Fibroblast of skin of left biceps (primary cell): ENCODE measurements around the gene ARRB2.
A peak's percentile ranks its signal among the peaks of the same experiment; 100 is the strongest.
"Not testable (repeated sequence)": the region's sequence is repeated elsewhere in the genome, so short reads cannot be mapped to it uniquely, and the experiment has no call there.

Experiments used
- DNase-seq, 2 experiments: peaks; one replicate each; pipeline ENCODE4 v3.0.0-alpha.2; 2013; ENCODE audit warnings: low read depth in 2 of 2

The ARRB2 gene

GRCh38 chr17:4709794-4710692 is at the start of gene ARRB2:
TSS of gene ARRB2 (plus strand) at chr17:4710632. CDS start at chr17:4710722, 90 bp downstream.
- peak; percentile 95 to 97 for DNase-seq

GRCh38 chr17:4663711-4664110 is 46.7 kb upstream of the ARRB2 start:
- DNase-seq, result no peak

GRCh38 chr17:4664230-4664629 is 46.2 kb upstream of the ARRB2 start:
- DNase-seq, result no peak

GRCh38 chr17:4665027-4665426 is 45.4 kb upstream of the ARRB2 start:
- DNase-seq, result no peak

GRCh38 chr17:4666296-4666695 is 44.1 kb upstream of the ARRB2 start:
- no peak for DNase-seq

- no peak for DNase-seq
These were observed 43.3 kb upstream of the ARRB2 start for GRCh38 chr17:4667166-4667565.

GRCh38 chr17:4672055-4672630 is 38.3 kb upstream of the ARRB2 start:
- DNase-seq, result no peak

GRCh38 chr17:4672751-4673150 is 37.7 kb upstream of the ARRB2 start:
- DNase-seq, result no peak

- no peak for DNase-seq
These were observed 37.3 kb upstream of the ARRB2 start for GRCh38 chr17:4673169-4673568.

- no peak for DNase-seq
These were observed 36.3 kb upstream of the ARRB2 start for GRCh38 chr17:4673986-4674684.

- no peak for DNase-seq
These were observed 35.8 kb upstream of the ARRB2 start for GRCh38 chr17:4674685-4674998.

GRCh38 chr17:4675791-4676190 is 34.6 kb upstream of the ARRB2 start:
- DNase-seq, result no peak

GRCh38 chr17:4676791-4677190 is 33.6 kb upstream of the ARRB2 start:
- DNase-seq, result no peak

- DNase-seq, result peak; percentile 4 to 17
These were observed 31.9 kb upstream of the ARRB2 start for GRCh38 chr17:4678448-4679026.

GRCh38 chr17:4679658-4680057 is 30.8 kb upstream of the ARRB2 start:
- no peak for DNase-seq

GRCh38 chr17:4683739-4684138 is 26.7 kb upstream of the ARRB2 start:
- not testable (repeated sequence) for DNase-seq

- not testable (repeated sequence) for DNase-seq
These were observed 20.6 kb upstream of the ARRB2 start for GRCh38 chr17:4689872-4690271.

- no peak for DNase-seq
These were observed 19.7 kb upstream of the ARRB2 start for GRCh38 chr17:4690745-4691144.

- no peak for DNase-seq
These were observed 18.7 kb upstream of the ARRB2 start for GRCh38 chr17:4691686-4692085.

- no peak for DNase-seq
These were observed 17.0 kb upstream of the ARRB2 start for GRCh38 chr17:4693416-4693815.

- no peak for DNase-seq
These were observed 14.0 kb upstream of the ARRB2 start for GRCh38 chr17:4696437-4696805.

- DNase-seq, result not testable (repeated sequence)
These were observed 10.9 kb upstream of the ARRB2 start for GRCh38 chr17:4699401-4700056.
